T-cell (primary cell): ENCODE results near the gene EXOC3L1. TPM values are rescaled to one million over a fixed set of nuclear protein-coding genes. Genes with fewer than 3 reads are reported as not detected.

Experiments used
- ATAC-seq, 4 experiments: fragments of 200-7000 bp in 3 of 4; fragments of 150-1000 bp in 1 of 4; cut with Tn5 transposase; replicated peaks in 1 of 4; 1 replicate in 3 of 4; 2 replicates in 1 of 4; pipeline ENCODE4 v1.10.0; 2021; ENCODE audit warnings: moderate library complexity in 3 of 4, mild to moderate bottlenecking in 2 of 4, moderate number of reproducible peaks in 1 of 4
- CTCF ChIA-PET, 2 donors: fragments of 300-600 bp; sonication (Branson Sonifier 250); formaldehyde crosslinking; loops; one replicate each; lab custom pipeline; 2022; ENCODE audit warnings: antibody characterized with exemption in 2 of 2; lab: Charles Lee
- POLR2A ChIA-PET, 2 donors: fragments of 300-600 bp; sonication (Branson Sonifier 250); formaldehyde crosslinking; loops; one replicate each; lab custom pipeline; 2022; ENCODE audit warnings: antibody characterized with exemption in 2 of 2; lab: Charles Lee
- DNase-seq, 35 experiments: peaks; one replicate each; pipeline versions ENCODE4 v3.0.0 to v3.0.0-alpha.2; 2013 to 2023
- H3K27ac ChIP-seq: one replicate; pipeline ENCODE4 v1.5.1; 2013; ENCODE audit warnings: low read length
- H3K27me3 ChIP-seq, 2 experiments: replicated peaks in 1 of 2; 1 replicate in 1 of 2; 2 replicates in 1 of 2; pipeline versions ENCODE4 v1.6.1 to v1.7.0; 2013; ENCODE audit warnings: low read length in 1 of 2, mixed read lengths in 1 of 2; ENCODE audit not compliant: control insufficient read depth in 2 of 2, insufficient read depth in 2 of 2; ENCODE audit errors: extremely low read depth in 1 of 2
- H3K36me3 ChIP-seq, 2 donors: 1 replicate in 1 of 2; 2 replicates in 1 of 2; pipeline versions ENCODE4 v1.6.1 to v1.7.0; 2013; ENCODE audit warnings: low read length in 1 of 2; ENCODE audit not compliant: control insufficient read depth in 2 of 2, insufficient read depth in 1 of 2; ENCODE audit errors: extremely low read depth in 1 of 2
- H3K4me1 ChIP-seq, 2 experiments: 1 replicate in 1 of 2; 2 replicates in 1 of 2; pipeline versions ENCODE4 v1.6.1 to v1.7.0; 2013; ENCODE audit warnings: low read length in 2 of 2, mixed read lengths in 1 of 2; ENCODE audit not compliant: insufficient read depth in 2 of 2, control insufficient read depth in 1 of 2; ENCODE audit errors: extremely low read depth in 1 of 2
- H3K4me3 ChIP-seq, 2 donors: 1 replicate in 1 of 2; 2 replicates in 1 of 2; pipeline versions ENCODE4 v1.5.1 to v1.7.0; 2013; ENCODE audit warnings: mild to moderate bottlenecking in 2 of 2, low read length in 1 of 2, moderate library complexity in 1 of 2; ENCODE audit not compliant: control insufficient read depth in 1 of 2; ENCODE audit errors: extremely low read depth in 1 of 2
- H3K9me3 ChIP-seq: 2 replicates; pipeline ENCODE4 v1.7.0; 2013
- H3K27ac Mint-ChIP-seq, 2 donors: one replicate each; pipeline ENCODE4 v1.8.0; 2020 to 2021; ENCODE audit warnings: mild to moderate bottlenecking in 2 of 2, mixed read lengths in 2 of 2
- H3K27me3 Mint-ChIP-seq, 2 donors: one replicate each; pipeline ENCODE4 v1.8.0; 2021 to 2022; ENCODE audit warnings: mixed read lengths in 2 of 2
- H3K36me3 Mint-ChIP-seq: one replicate; pipeline ENCODE4 v1.8.0; 2021; ENCODE audit warnings: mixed read lengths
- H3K4me1 Mint-ChIP-seq, 3 donors: one replicate each; pipeline ENCODE4 v1.8.0; 2020 to 2022; ENCODE audit warnings: mixed read lengths in 3 of 3, mild to moderate bottlenecking in 1 of 3
- H3K4me3 Mint-ChIP-seq, 3 donors: one replicate each; pipeline ENCODE4 v1.8.0; 2020 to 2022; ENCODE audit warnings: mild to moderate bottlenecking in 3 of 3, mixed read lengths in 3 of 3, moderate library complexity in 3 of 3
- H3K9me3 Mint-ChIP-seq, 3 donors: one replicate each; pipeline ENCODE4 v1.8.0; 2020 to 2022; ENCODE audit warnings: mixed read lengths in 3 of 3
- WGBS: methylation state at CpG from one replicate; pipeline ENCODE4 v1.1.5; 2013; ENCODE audit warnings: missing lambda C conversion rate; ENCODE audit not compliant: insufficient coverage; 5-methylcytosine and 5-hydroxymethylcytosine counted together
- total RNA-seq, 35 experiments: library from RNA in 6 of 35; stranded (reverse) in 6 of 35; fragments of 120-200 nt in 1 of 35; gene quantifications; one replicate each; pipeline versions ENCODE4 v1.2.1 to v1.2.4 and lab custom pipeline; 2013 to 2026

The EXOC3L1 gene
- total RNA-seq, 5 donors from 2014 or later (not counting 1 experiment from before 2014, with no cell fraction given) = 0.25 TPM; not detected in 4

GRCh38 chr16:67194260-67194659 lies 4.3 kb upstream of the EXOC3L1 start:
- Histone ChIP-seq H3K27me3 (peaks cover 0 to 5% of the 10 kb centered on the region in 2 experiments), H3K36me3 (peaks cover 18 to 49% of the 10 kb centered on the region in 2 donors), H3K4me1 (peaks cover 5 to 57% of the 10 kb centered on the region in 2 experiments), H3K4me3 (no peak overlapping the region), H3K9me3 (no peaks in the 10 kb centered on the region), H3K27ac (no peak overlapping the region)
- Mint-ChIP-seq H3K36me3 (peaks cover 23% of the 10 kb centered on the region), H3K9me3 (no peaks in the 10 kb centered on the region), H3K4me3 (peak overlapping the region; percentile 39 to 91 (median 87)), H3K27ac (peak overlapping the region in 1 of 2 donors; percentile 28), H3K27me3 (no peaks in the 10 kb centered on the region), H3K4me1 (peaks cover 42 to 56% (median 43%) of the 10 kb centered on the region in 3 donors)
- POLR2A ChIA-PET = interaction anchor here in 1 of 2 donors (0.6 kb wide), 1 partner anchor 312 kb away, joined by 3 read pairs; no protein-coding TSS in a partner anchor
- CTCF ChIA-PET = interaction anchor here (0.7 kb wide), 2 partner anchors 21 to 141 kb away, joined by 3 to 5 read pairs; no protein-coding TSS in a partner anchor
- DNase-seq = no peak
- no peak for ATAC-seq
- 100% methylated on average over 3 of the region's 6 CpGs for WGBS

GRCh38 chr16:67193536-67193935 lies 3.6 kb upstream of the EXOC3L1 start:
- ATAC-seq = no peak
- peaks cover 42 to 56% (median 43%) of the 10 kb centered on the region in 3 donors for H3K4me1 Mint-ChIP-seq
- H3K4me3 ChIP-seq = peak overlapping the region in 1 of 2 donors; percentile 33

GRCh38 chr16:67192781-67193361 lies 2.9 kb upstream of the EXOC3L1 start:
- CTCF ChIA-PET = interaction anchor here (0.6 to 0.7 kb wide), 2 partner anchors 288 to 293 kb away, joined by 3 read pairs; partner anchors contain the start of gene ATP6V0D1 (in 1 of the 2)
- peaks cover 23% of the 10 kb centered on the region for H3K36me3 Mint-ChIP-seq

More at GRCh38 chr16:67193536-67193935, 3.6 kb upstream of the EXOC3L1 start:
- Mint-ChIP-seq H3K27ac (peak overlapping the region; percentile 67 to 79), H3K36me3 (peaks cover 23% of the 10 kb centered on the region), H3K9me3 (no peaks in the 10 kb centered on the region), H3K27me3 (no peaks in the 10 kb centered on the region), H3K4me3 (peak overlapping the region; percentile 78 to 91 (median 87))
- Histone ChIP-seq H3K4me1 (peaks cover 5 to 57% of the 10 kb centered on the region in 2 experiments), H3K27ac (peak overlapping the region; percentile 74), H3K36me3 (peaks cover 18 to 49% of the 10 kb centered on the region in 2 donors), H3K27me3 (peaks cover 0 to 9% of the 10 kb centered on the region in 2 experiments), H3K9me3 (no peaks in the 10 kb centered on the region)
- ChIA-PET CTCF (interaction anchor here (0.7 kb wide), 2 partner anchors 22 to 140 kb away, joined by 3 to 5 read pairs; no protein-coding TSS in a partner anchor), POLR2A (no interaction called here)
- DNase-seq = no peak

DNA sequence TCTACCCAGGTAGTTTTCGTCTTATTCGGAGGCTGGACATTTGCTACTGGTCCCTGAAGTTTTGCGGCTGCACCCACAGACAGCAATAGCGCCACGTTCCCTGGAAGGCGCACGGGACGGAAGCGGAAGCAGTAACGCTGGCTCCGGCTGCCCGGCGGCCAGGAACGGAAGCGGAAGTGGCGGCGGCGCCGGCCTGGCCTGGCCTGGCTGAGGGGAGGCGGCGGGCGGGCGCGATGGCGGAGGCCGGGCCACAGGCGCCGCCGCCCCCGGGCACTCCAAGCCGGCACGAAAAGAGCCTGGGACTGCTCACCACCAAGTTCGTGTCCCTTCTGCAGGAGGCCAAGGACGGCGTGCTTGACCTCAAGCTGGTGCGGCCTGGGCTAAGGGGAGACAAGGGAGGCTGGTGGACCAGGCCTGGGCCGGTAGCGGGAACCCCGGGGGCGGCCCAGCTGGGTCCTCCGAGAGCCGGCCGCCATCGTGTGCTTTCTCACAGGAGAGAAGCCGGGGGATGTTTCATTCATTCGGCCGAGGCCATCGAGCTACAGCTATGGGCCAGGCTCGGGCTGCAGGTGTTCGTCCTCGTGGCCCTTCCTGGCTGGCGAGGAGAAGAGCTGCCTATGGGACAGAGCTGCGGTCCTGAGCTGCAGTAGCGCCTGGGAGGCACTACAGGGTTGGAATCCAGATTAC lies 2.2 kb upstream of the EXOC3L1 start, which contains the start of gene E2F4:
Gene E2F4, plus strand, starts transcription at position 161 of the 687 bp plus-strand sequence. Its CDS starts 73 bp downstream, at position 234.
- H3K36me3 Mint-ChIP-seq = peaks cover 18% of the 10 kb centered on the region
- H3K9me3 ChIP-seq = no peaks in the 10 kb centered on the region
- ATAC-seq = peak; percentile 90 to 98 (median 97)
- POLR2A ChIA-PET = no interaction called here
- peaks cover 5 to 52% of the 10 kb centered on the region in 2 experiments for H3K4me1 ChIP-seq
- H3K4me1 Mint-ChIP-seq = peaks cover 42 to 53% (median 43%) of the 10 kb centered on the region in 3 donors
- peak; percentile 68 to 93 (median 81) for DNase-seq
- no peaks in the 10 kb centered on the region for H3K9me3 Mint-ChIP-seq
- peaks cover 8 to 35% of the 10 kb centered on the region in 2 donors for H3K36me3 ChIP-seq
- under 1% methylated on average over 54 of the region's 54 CpGs for WGBS
- CTCF ChIA-PET = interaction anchor here in 1 of 2 donors (0.7 kb wide), 1 partner anchor 289 kb away, joined by 3 read pairs; the partner anchor contains the start of gene ATP6V0D1
- peak within 1 kb of the TSS; percentile 88 to 98 for H3K4me3 ChIP-seq
- no peaks in the 10 kb centered on the region for H3K27me3 Mint-ChIP-seq
- H3K27me3 ChIP-seq = peaks cover 0 to 18% of the 10 kb centered on the region in 2 experiments
- H3K27ac ChIP-seq = peak within 1 kb of the TSS; percentile 74
- peak within 1 kb of the TSS; percentile 78 to 91 (median 87) for H3K4me3 Mint-ChIP-seq
- H3K27ac Mint-ChIP-seq = peak within 1 kb of the TSS; percentile 79 to 81

More at GRCh38 chr16:67192781-67193361, 2.9 kb upstream of the EXOC3L1 start:
- WGBS = 23% methylated on average over 13 of the region's 17 CpGs
- Mint-ChIP-seq H3K4me3 (peak overlapping the region; percentile 78 to 91 (median 87)), H3K27ac (peak overlapping the region; percentile 67 to 79), H3K4me1 (peaks cover 42 to 56% (median 43%) of the 10 kb centered on the region in 3 donors), H3K27me3 (no peaks in the 10 kb centered on the region), H3K9me3 (no peaks in the 10 kb centered on the region)
- Histone ChIP-seq H3K36me3 (peaks cover 11 to 43% of the 10 kb centered on the region in 2 donors), H3K27ac (peak overlapping the region; percentile 74), H3K9me3 (no peaks in the 10 kb centered on the region), H3K4me1 (peaks cover 5 to 57% of the 10 kb centered on the region in 2 experiments), H3K27me3 (peaks cover 0 to 11% of the 10 kb centered on the region in 2 experiments), H3K4me3 (peak overlapping the region; percentile 88 to 98)
- DNase-seq (peak in 2 of 35 experiments; percentile 23 to 28), ATAC-seq (no peak)
- POLR2A ChIA-PET = no interaction called here

DNA sequence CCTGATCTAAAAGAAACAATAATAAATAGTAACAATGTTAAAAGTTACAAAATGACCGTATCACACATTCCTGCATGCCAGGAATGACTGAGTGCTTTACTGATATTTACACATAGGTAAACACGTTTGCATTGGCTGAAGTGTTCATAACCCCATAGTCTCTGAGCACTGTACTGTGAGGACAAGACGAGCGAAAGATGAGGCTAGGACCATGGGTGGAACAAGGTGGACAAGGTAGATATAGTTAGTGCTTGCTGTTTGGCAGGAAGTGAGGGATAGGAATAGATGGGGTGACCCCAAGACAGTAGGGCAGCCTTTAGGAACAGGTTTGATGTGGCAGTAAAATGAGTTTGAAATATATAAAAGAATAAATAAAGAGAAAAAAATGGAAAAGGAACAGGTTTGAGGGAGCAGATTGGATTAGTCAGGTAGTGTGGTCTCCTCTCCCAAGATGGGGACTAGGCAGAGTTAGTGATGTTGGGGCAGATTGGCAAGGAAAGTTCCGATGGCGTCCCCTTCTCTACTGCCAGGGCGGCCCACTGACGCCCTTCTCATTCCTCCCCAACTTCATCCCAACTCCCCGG lies 1.6 kb upstream of the EXOC3L1 start:
- WGBS = 26% methylated on average over 6 of the region's 9 CpGs
- POLR2A ChIA-PET = no interaction called here
- Mint-ChIP-seq H3K27ac (peak overlapping the region; percentile 71 to 81), H3K27me3 (no peaks in the 10 kb centered on the region), H3K4me3 (peak overlapping the region; percentile 78 to 91 (median 87)), H3K36me3 (peaks cover 14% of the 10 kb centered on the region), H3K9me3 (no peaks in the 10 kb centered on the region), H3K4me1 (peaks cover 36 to 47% (median 37%) of the 10 kb centered on the region in 3 donors)
- H3K4me1 ChIP-seq = peaks cover 5 to 47% of the 10 kb centered on the region in 2 experiments
- peak overlapping the region; percentile 11 for H3K27ac ChIP-seq
- H3K27me3 ChIP-seq = peaks cover 0 to 24% of the 10 kb centered on the region in 2 experiments
- ATAC-seq (peak in 1 of 4 experiments; percentile 55), DNase-seq (no peak)
- peaks cover 8 to 29% of the 10 kb centered on the region in 2 donors for H3K36me3 ChIP-seq
- CTCF ChIA-PET = no interaction called here
- peak overlapping the region; percentile 88 to 98 for H3K4me3 ChIP-seq
- no peaks in the 10 kb centered on the region for H3K9me3 ChIP-seq
